H1 (cell line): Measurements from ENCODE around the gene FLG. TPM values are rescaled to one million over a fixed set of nuclear protein-coding genes. Genes with fewer than 3 reads are reported as not detected.

Source experiments
- CTCF ChIA-PET: fragments of 300-600 bp; sonication (Branson Sonifier 250); formaldehyde crosslinking; loops from one replicate; lab custom pipeline; 2021; ENCODE audit not compliant: partially characterized antibody; lab: Charles Lee
- POLR2A ChIA-PET: fragments of 300-600 bp; sonication (Branson Sonifier 250); formaldehyde crosslinking; loops from one replicate; lab custom pipeline; 2021; ENCODE audit warnings: inconsistent platforms; ENCODE audit not compliant: partially characterized antibody; lab: Charles Lee
- DNase-seq, 2 experiments: peaks; one replicate each; pipeline versions ENCODE4 v3.0.0 to v3.0.0-alpha.2; 2010 to 2022; ENCODE audit warnings: low spot score in 2 of 2, low read depth in 1 of 2, mixed read lengths in 1 of 2
- FAIRE-seq: peaks from 2 replicates; lab custom pipeline; 2011; peaks lifted over from hg19 to GRCh38; lab: Jason Lieb, UNC
- H2AFZ ChIP-seq: 2 replicates; pipeline ENCODE4 v1.8.1; 2012; ENCODE audit warnings: low read length, inconsistent platforms
- H2AK5ac ChIP-seq: 2 replicates; pipeline ENCODE4 v1.6.1; 2013; ENCODE audit warnings: low read depth, low read length
- H2BK120ac ChIP-seq: replicated peaks from 2 replicates; pipeline ENCODE3; 2013; ENCODE audit warnings: low read depth, low read length, inconsistent platforms
- H2BK12ac ChIP-seq: 2 replicates; pipeline ENCODE4 v1.6.1; 2013; ENCODE audit warnings: low read depth, low read length
- H2BK15ac ChIP-seq: 2 replicates; pipeline ENCODE4 v1.6.1; 2013; ENCODE audit warnings: low read length
- H2BK20ac ChIP-seq: 2 replicates; pipeline ENCODE4 v1.6.1; 2013; ENCODE audit warnings: low read length
- H2BK5ac ChIP-seq: 2 replicates; pipeline ENCODE4 v1.6.1; 2013; ENCODE audit warnings: low read depth, low read length
- H3K14ac ChIP-seq: 2 replicates; pipeline ENCODE4 v1.6.1; 2013; ENCODE audit warnings: inconsistent platforms; ENCODE audit not compliant: insufficient read length
- H3K18ac ChIP-seq: 2 replicates; pipeline ENCODE4 v1.6.1; 2013; ENCODE audit warnings: low read length; ENCODE audit errors: extremely low read depth
- H3K23ac ChIP-seq: 2 replicates; pipeline ENCODE4 v1.6.1; 2013; ENCODE audit warnings: inconsistent platforms; ENCODE audit not compliant: insufficient read length
- H3K23me2 ChIP-seq: 2 replicates; pipeline ENCODE4 v1.6.1; 2013; ENCODE audit warnings: low read depth, low read length
- H3K27ac ChIP-seq: 2 replicates; pipeline ENCODE4 v1.6.1; 2011; ENCODE audit warnings: low read depth, low read length, inconsistent platforms
- H3K27me3 ChIP-seq, 4 experiments: replicated peaks in 1 of 4; 1 replicate in 1 of 4; 2 replicates in 3 of 4; pipeline versions ENCODE4 v1.6.1 to v1.8.1; 2011 to 2013; ENCODE audit warnings: low read length in 3 of 4, mild to moderate bottlenecking in 3 of 4, inconsistent platforms in 2 of 4, mixed read lengths in 2 of 4, moderate library complexity in 1 of 4; ENCODE audit not compliant: control insufficient read depth in 3 of 4, insufficient read depth in 3 of 4; ENCODE audit errors: extremely low read depth in 1 of 4
- H3K36me3 ChIP-seq, 4 experiments: 2 replicates each; pipeline versions ENCODE4 v1.6.1 to v1.8.1; 2011 to 2013; ENCODE audit warnings: mild to moderate bottlenecking in 4 of 4, low read length in 3 of 4, moderate library complexity in 2 of 4, control low read depth in 1 of 4, inconsistent platforms in 1 of 4; ENCODE audit not compliant: insufficient read depth in 4 of 4, control insufficient read depth in 2 of 4
- H3K4ac ChIP-seq: replicated peaks from 2 replicates; pipeline ENCODE3; 2013; ENCODE audit warnings: low read length, low read depth, mixed read lengths, inconsistent platforms; ENCODE audit not compliant: insufficient read length
- H3K4me1 ChIP-seq, 4 experiments: replicated peaks in 1 of 4; 1 replicate in 1 of 4; 2 replicates in 3 of 4; pipeline versions ENCODE4 v1.6.1 to v1.8.1; 2011 to 2013; ENCODE audit warnings: low read length in 3 of 4, inconsistent platforms in 2 of 4, mixed read lengths in 1 of 4; ENCODE audit not compliant: insufficient read depth in 4 of 4, control insufficient read depth in 3 of 4
- H3K4me2 ChIP-seq, 2 experiments: 2 replicates each; pipeline versions ENCODE4 v1.6.1 to v1.8.1; 2011 to 2013; ENCODE audit warnings: low read depth in 2 of 2, low read length in 2 of 2, control low read depth in 1 of 2, inconsistent platforms in 1 of 2, mild to moderate bottlenecking in 1 of 2; ENCODE audit not compliant: insufficient read depth in 1 of 2
- H3K4me3 ChIP-seq, 4 experiments: fragments of 200-600, 300-600 bp in 1 of 4; sonication (generic), shearing (Covaris generic), sonication (Bioruptor Twin) in 1 of 4; 2 replicates each; pipeline versions ENCODE4 v1.5.1 to v1.8.1; 2011 to 2016; ENCODE audit warnings: low read length in 4 of 4, low read depth in 3 of 4, control low read depth in 2 of 4, inconsistent platforms in 2 of 4, mild to moderate bottlenecking in 2 of 4, mixed read lengths in 1 of 4, moderate library complexity in 1 of 4; ENCODE audit not compliant: insufficient read depth in 2 of 4; ENCODE audit errors: extremely low read depth in 1 of 4
- H3K56ac ChIP-seq: replicated peaks from 2 replicates; pipeline ENCODE3; 2013; ENCODE audit warnings: low read depth, mild to moderate bottlenecking, mixed read lengths, low read length, inconsistent platforms; ENCODE audit not compliant: insufficient read length
- H3K79me1 ChIP-seq: 2 replicates; pipeline ENCODE4 v1.6.1; 2013; ENCODE audit warnings: low read depth, low read length, control low read depth
- H3K79me2 ChIP-seq, 2 experiments: 2 replicates each; pipeline versions ENCODE4 v1.6.1 to v1.8.1; 2012 to 2013; ENCODE audit warnings: low read length in 2 of 2, mild to moderate bottlenecking in 2 of 2, inconsistent platforms in 1 of 2; ENCODE audit not compliant: insufficient read depth in 2 of 2, control insufficient read depth in 1 of 2
- H3K9ac ChIP-seq, 4 experiments: replicated peaks in 1 of 4; 1 replicate in 1 of 4; 2 replicates in 3 of 4; pipeline versions ENCODE4 v1.6.1 to v1.8.1; 2011 to 2013; ENCODE audit warnings: low read depth in 3 of 4, low read length in 3 of 4, control low read depth in 2 of 4, mild to moderate bottlenecking in 2 of 4, moderate library complexity in 2 of 4, inconsistent platforms in 1 of 4; ENCODE audit errors: extremely low read depth in 1 of 4
- H3K9me3 ChIP-seq, 2 experiments: 2 replicates each; pipeline versions ENCODE4 v1.6.1 to v1.8.1; 2012 to 2013; ENCODE audit warnings: mild to moderate bottlenecking in 2 of 2, moderate library complexity in 2 of 2, control low read depth in 1 of 2, inconsistent platforms in 1 of 2, low read depth in 1 of 2, low read length in 1 of 2, mixed read lengths in 1 of 2; ENCODE audit not compliant: insufficient read depth in 2 of 2
- H4K20me1 ChIP-seq, 2 experiments: replicated peaks in 1 of 2; 2 replicates each; pipeline versions ENCODE3 to v1.8.1; 2011 to 2013; ENCODE audit warnings: inconsistent platforms in 2 of 2, low read length in 2 of 2, mild to moderate bottlenecking in 1 of 2; ENCODE audit not compliant: insufficient read depth in 2 of 2, control insufficient read depth in 1 of 2
- H4K5ac ChIP-seq: 2 replicates; pipeline ENCODE4 v1.6.1; 2013; ENCODE audit warnings: low read length, low read depth, mixed read lengths, inconsistent platforms; ENCODE audit not compliant: insufficient read length
- H4K8ac ChIP-seq: 2 replicates; pipeline ENCODE4 v1.8.0; 2013; ENCODE audit warnings: mild to moderate bottlenecking, moderate library complexity, low read length, inconsistent platforms; ENCODE audit not compliant: insufficient read depth; ENCODE audit errors: extremely low read depth
- H4K91ac ChIP-seq: replicated peaks from 2 replicates; pipeline ENCODE3; 2013; ENCODE audit warnings: low read length, mixed read lengths, inconsistent platforms; ENCODE audit not compliant: insufficient read length
- BACH1 ChIP-seq: IDR thresholded peaks from 2 replicates; pipeline ENCODE4 v1.6.1; 2012; ENCODE audit warnings: low read length, improper control_type of control experiment
- CTBP2 ChIP-seq: IDR thresholded peaks from 2 replicates; pipeline ENCODE4 v1.7.0; 2011; ENCODE audit warnings: borderline replicate concordance, mild to moderate bottlenecking, moderate library complexity, mixed read lengths, low read length; ENCODE audit not compliant: insufficient read depth, insufficient read length
- CTCF ChIP-seq, 3 experiments: IDR thresholded peaks; 1 replicate in 2 of 3; 2 replicates in 1 of 3; pipeline versions ENCODE4 v1.5.1 to v1.6.1; 2011; ENCODE audit warnings: low read length in 3 of 3, mild to moderate bottlenecking in 3 of 3, inconsistent platforms in 2 of 3, low read depth in 1 of 3, moderate library complexity in 1 of 3; ENCODE audit not compliant: insufficient read depth in 1 of 3; ENCODE audit errors: control extremely low read depth in 1 of 3
- RAD21 ChIP-seq, 2 experiments: IDR thresholded peaks in 1 of 2; conservative IDR thresholded peaks in 1 of 2; 2 replicates each; pipeline ENCODE4 v1.6.1; 2011; ENCODE audit warnings: low read depth in 2 of 2, low read length in 2 of 2, improper control_type of control experiment in 1 of 2, inconsistent platforms in 1 of 2, mild to moderate bottlenecking in 1 of 2, moderate library complexity in 1 of 2
- RFX5 ChIP-seq: IDR thresholded peaks from 2 replicates; pipeline ENCODE4 v1.6.1; 2011; ENCODE audit warnings: low read depth, low read length, improper control_type of control experiment, borderline replicate concordance
- SIRT6 ChIP-seq: IDR thresholded peaks from one replicate; pipeline ENCODE4 v1.7.1; 2012; ENCODE audit warnings: low read length, inconsistent platforms
- TCF12 ChIP-seq: IDR thresholded peaks from 2 replicates; pipeline ENCODE4 v1.6.1; 2011; ENCODE audit warnings: low read depth, mild to moderate bottlenecking, low read length
- WGBS, 2 experiments: shearing (Covaris generic) in 1 of 2; methylation state at CpG; one replicate each; pipeline versions ENCODE4 v1.1.6 to v1.1.7; 2013 to 2015; ENCODE audit warnings: low lambda C conversion rate in 2 of 2, mixed read lengths in 2 of 2, inconsistent platforms in 1 of 2, low coverage in 1 of 2, missing lambda C conversion rate in 1 of 2; ENCODE audit not compliant: insufficient replicate concordance in 2 of 2, insufficient coverage in 1 of 2, insufficient read length in 1 of 2; ENCODE audit errors: extremely low coverage in 1 of 2, missing lambda C conversion rate in 1 of 2; 5-methylcytosine and 5-hydroxymethylcytosine counted together
- polyA plus RNA-seq, 7 experiments: library from polyadenylated mRNA; depleted of rRNA in 3 of 7; stranded (reverse) in 5 of 7; unstranded in 2 of 7; fragments of >200 nt in 5 of 7; fragments of 200-250 nt in 2 of 7; gene quantifications; 1 replicate in 5 of 7; 2 replicates in 1 of 7; 4 replicates in 1 of 7; pipeline versions ENCODE4 v1.2.1 to v1.2.3, GENCODE V29; 2011 to 2013; ENCODE audit warnings: missing spikeins in 2 of 7, mixed read lengths in 2 of 7
- total RNA-seq: library from RNA; stranded (reverse); fragmentation: NEBNext Ultra II Directional; extraction: Animal tissue kit (Norgen Biotek cat#: 25700); gene quantifications from 2 replicates; pipeline ENCODE4 v1.2.1, GENCODE V29; 2021

FLG gene
- total and polyA plus RNA-seq, 2 of the 8 experiments (the other 6 are each of a cell fraction or from before 2014, with no cell fraction given), result not detected

GRCh38 chr1:152347116-152347728 is 22.2 kb upstream of the FLG start:
- Histone ChIP-seq H3K27ac (no peak overlapping the region), H2BK20ac (no peak overlapping the region), H4K5ac (no peak overlapping the region), H3K9me3 (peaks cover 58 to 62% of the 10 kb centered on the region in 2 experiments), H3K18ac (no peak overlapping the region), H4K20me1 (no peaks in the 10 kb centered on the region), H3K79me1 (no peaks in the 10 kb centered on the region), H3K4me1 (no peaks in the 10 kb centered on the region), H2BK15ac (no peak overlapping the region), H3K4ac (no peak overlapping the region), H4K8ac (no peak overlapping the region), H3K9ac (no peak overlapping the region), H3K27me3 (no peaks in the 10 kb centered on the region), H3K14ac (no peak overlapping the region), H2BK5ac (no peak overlapping the region), H2AFZ (no peak overlapping the region), H3K23ac (no peak overlapping the region), H3K23me2 (no peaks in the 10 kb centered on the region), H4K91ac (no peak overlapping the region), H3K4me3 (no peak overlapping the region), H3K56ac (no peak overlapping the region), H2BK120ac (no peak overlapping the region), H3K36me3 (no peaks in the 10 kb centered on the region), H2AK5ac (no peak overlapping the region), H2BK12ac (no peak overlapping the region), H3K4me2 (no peak overlapping the region), H3K79me2 (no peaks in the 10 kb centered on the region)
- TF ChIP-seq RAD21 (IDR thresholded peaks at IDR 0.05 in 1 of 2, conservative IDR thresholded peaks at IDR 0.05 in 1 of 2; ENCODE audit: low read depth in 2 of 2, low read length in 2 of 2) (peak; percentile 35 to 44; a peak in 3 of 4 replicates), RFX5 (no peak), SIRT6 (no peak), CTCF (IDR thresholded peaks at IDR 0.05; ENCODE audit: control extremely low read depth in 1 of 3, insufficient read depth in 1 of 3, low read depth in 1 of 3, low read length in 3 of 3) (peak in 2 of 3 experiments; percentile 36 to 59; a peak in 2 of 4 replicates), TCF12 (no peak), CTBP2 (no peak), BACH1 (no peak)
- CTCF ChIA-PET, result interaction anchor here (0.9 to 1.2 kb wide), 4 partner anchors 8 to 337 kb away, joined by 3 to 4 read pairs (median 3); partner anchors contain the start of gene LCE3E
- POLR2A ChIA-PET, result no interaction called here
- DNase-seq, result peak in 1 of 2 experiments; percentile 48
- no peak for FAIRE-seq
- whole genome bisulfite sequencing, 2 experiments, result 29% methylated on average over 8 of the region's 8 CpGs; no CpG with 5 or more reads in 1 of the 2 experiments
